Activated naive CD8-positive, alpha-beta T cell treated with anti-CD3 and anti-CD28 coated beads for 36 hours (primary cell): ENCODE measurements around the gene ANGPTL4. TPM values are rescaled to one million over a fixed set of nuclear protein-coding genes. Genes with fewer than 3 reads are reported as not detected.
"Not testable (repeated sequence)": the region's sequence is repeated elsewhere in the genome, so short reads cannot be mapped to it uniquely, and the experiment has no call there.

Experiments
- DNase-seq: peaks from one replicate; pipeline ENCODE4 v3.0.0; 2021
- H3K27ac Mint-ChIP-seq: one replicate; pipeline ENCODE4 v1.8.0; 2022; ENCODE audit warnings: mild to moderate bottlenecking, moderate library complexity, mixed read lengths
- H3K27me3 Mint-ChIP-seq: one replicate; pipeline ENCODE4 v1.8.0; 2022; ENCODE audit warnings: mild to moderate bottlenecking, mixed read lengths
- H3K36me3 Mint-ChIP-seq: one replicate; pipeline ENCODE4 v1.8.0; 2021; ENCODE audit warnings: mild to moderate bottlenecking, mixed read lengths
- H3K4me1 Mint-ChIP-seq: one replicate; pipeline ENCODE4 v1.8.0; 2021; ENCODE audit warnings: mixed read lengths
- H3K4me3 Mint-ChIP-seq: one replicate; pipeline ENCODE4 v1.8.0; 2022; ENCODE audit warnings: mild to moderate bottlenecking, moderate library complexity, mixed read lengths
- H3K9me3 Mint-ChIP-seq: one replicate; pipeline ENCODE4 v1.8.0; 2022; ENCODE audit warnings: mixed read lengths
- total RNA-seq, 2 experiments: library from RNA; stranded (reverse); gene quantifications; one replicate each; pipeline ENCODE4 v1.2.3, GENCODE V29; 2021

Gene ANGPTL4
- total RNA-seq, 2 experiments from 2014 or later, result 1.9 to 2.1 TPM

GRCh38 chr19:8329996-8330395, 34.0 kb upstream of the ANGPTL4 start:
- no peak for DNase-seq
- Mint-ChIP-seq H3K27me3 (peaks cover 12% of the 10 kb centered on the region), H3K36me3 (no peaks in the 10 kb centered on the region), H3K27ac (no peak overlapping the region), H3K9me3 (no peaks in the 10 kb centered on the region), H3K4me3 (no peak overlapping the region), H3K4me1 (peaks cover 4% of the 10 kb centered on the region)

GRCh38 chr19:8331263-8331845, 32.6 kb upstream of the ANGPTL4 start:
- peaks cover 2% of the 10 kb centered on the region for H3K4me1 Mint-ChIP-seq
- peaks cover 20% of the 10 kb centered on the region for H3K27me3 Mint-ChIP-seq
- H3K4me3 Mint-ChIP-seq, result no peak overlapping the region
- H3K9me3 Mint-ChIP-seq, result no peaks in the 10 kb centered on the region
- no peak for DNase-seq
- no peak overlapping the region for H3K27ac Mint-ChIP-seq
- no peaks in the 10 kb centered on the region for H3K36me3 Mint-ChIP-seq

GRCh38 chr19:8332976-8333766, 30.8 kb upstream of the ANGPTL4 start:
- Mint-ChIP-seq H3K36me3 (no peaks in the 10 kb centered on the region), H3K27me3 (peaks cover 37% of the 10 kb centered on the region), H3K4me3 (no peak overlapping the region), H3K9me3 (no peaks in the 10 kb centered on the region), H3K4me1 (peaks cover 4% of the 10 kb centered on the region), H3K27ac (no peak overlapping the region)
- DNase-seq, result no peak

DNA sequence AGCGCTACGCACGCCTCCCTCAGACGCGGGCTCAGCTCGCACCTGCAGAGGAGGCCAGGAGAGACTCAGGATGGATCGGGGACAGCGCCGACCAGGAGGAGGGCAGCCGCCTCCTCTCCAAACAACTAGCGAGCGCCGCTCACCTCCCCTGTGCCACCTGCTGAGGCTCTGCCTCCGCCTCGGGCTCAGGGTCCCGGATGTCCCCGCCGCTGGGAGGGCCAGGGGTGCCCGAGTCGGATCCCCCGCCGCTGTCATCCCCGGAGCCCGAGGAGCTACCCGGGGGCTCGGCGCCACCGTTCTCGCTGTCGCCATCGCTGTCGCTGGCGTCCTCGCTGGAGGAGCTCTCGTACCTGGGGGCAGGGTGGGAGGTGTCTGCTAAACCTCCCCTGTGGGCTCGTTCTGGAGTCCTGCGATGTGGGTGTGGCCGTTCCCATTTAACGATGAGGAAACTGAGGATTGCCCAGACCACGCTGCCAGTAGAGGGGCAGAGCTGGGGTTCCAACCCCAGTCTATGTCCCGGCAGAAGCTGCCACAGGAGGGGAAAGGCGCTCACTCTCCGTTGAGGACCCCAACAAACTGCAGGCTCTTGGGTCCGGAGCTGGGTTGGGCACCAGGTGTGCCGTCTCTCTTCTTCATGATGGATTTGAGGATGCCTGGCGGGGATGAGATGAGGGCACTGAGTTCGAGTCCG, 30.0 kb upstream of the ANGPTL4 start:
- Mint-ChIP-seq H3K27ac (no peak overlapping the region), H3K27me3 (peaks cover 42% of the 10 kb centered on the region), H3K4me1 (peaks cover 4% of the 10 kb centered on the region), H3K36me3 (no peaks in the 10 kb centered on the region), H3K4me3 (no peak overlapping the region), H3K9me3 (no peaks in the 10 kb centered on the region)
- DNase-seq, result no peak

DNA sequence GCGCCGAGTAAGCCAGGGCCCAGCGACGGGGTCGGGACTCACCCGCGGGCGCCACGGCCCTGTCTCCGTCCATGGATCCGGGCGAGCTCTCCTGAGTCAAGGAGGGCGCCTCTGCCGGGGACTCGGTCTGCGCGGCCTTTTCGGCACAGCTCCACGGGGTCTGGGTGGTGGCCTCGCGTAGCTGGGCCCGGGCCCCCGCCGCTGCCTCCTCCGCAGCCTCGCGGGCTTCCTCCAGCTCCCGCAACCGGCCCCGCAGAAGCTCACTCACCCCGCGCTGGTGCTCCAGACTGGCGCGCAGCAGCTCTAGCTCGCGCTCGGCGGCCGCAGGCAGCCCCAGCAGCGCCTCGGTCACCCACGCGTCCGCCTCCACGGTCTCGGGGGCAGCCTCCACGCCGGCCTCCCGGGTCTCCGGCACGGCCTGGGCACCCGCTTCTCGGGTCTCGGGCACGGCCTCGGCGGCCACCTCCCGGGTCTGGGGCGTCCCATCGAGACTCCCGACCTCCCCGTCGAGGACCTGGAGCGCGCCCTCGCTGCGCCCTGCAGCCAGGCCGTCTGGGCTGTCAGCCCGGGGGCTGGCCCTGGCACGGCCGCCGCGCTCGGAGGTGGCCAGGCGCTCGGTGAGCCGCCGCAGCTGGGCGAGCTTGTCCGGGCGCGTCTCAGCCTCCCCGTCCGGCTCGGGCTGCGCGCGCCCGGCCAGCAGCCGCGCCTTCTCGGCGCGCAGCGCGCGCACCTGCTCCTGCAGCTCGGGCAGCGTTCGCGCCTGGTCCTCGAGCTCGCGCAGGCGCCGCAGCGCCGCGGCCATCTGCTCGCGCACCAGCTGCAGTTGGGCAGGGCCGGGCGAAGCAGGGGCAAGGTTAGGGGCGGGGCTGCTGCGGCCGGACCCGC, 29.3 kb upstream of the ANGPTL4 start:
- H3K27me3 Mint-ChIP-seq, result peaks cover 45% of the 10 kb centered on the region
- H3K4me1 Mint-ChIP-seq, result peaks cover 4% of the 10 kb centered on the region
- H3K9me3 Mint-ChIP-seq, result no peaks in the 10 kb centered on the region
- no peak overlapping the region for H3K4me3 Mint-ChIP-seq
- DNase-seq, result peak; percentile 73
- no peak overlapping the region for H3K27ac Mint-ChIP-seq
- no peaks in the 10 kb centered on the region for H3K36me3 Mint-ChIP-seq

DNA sequence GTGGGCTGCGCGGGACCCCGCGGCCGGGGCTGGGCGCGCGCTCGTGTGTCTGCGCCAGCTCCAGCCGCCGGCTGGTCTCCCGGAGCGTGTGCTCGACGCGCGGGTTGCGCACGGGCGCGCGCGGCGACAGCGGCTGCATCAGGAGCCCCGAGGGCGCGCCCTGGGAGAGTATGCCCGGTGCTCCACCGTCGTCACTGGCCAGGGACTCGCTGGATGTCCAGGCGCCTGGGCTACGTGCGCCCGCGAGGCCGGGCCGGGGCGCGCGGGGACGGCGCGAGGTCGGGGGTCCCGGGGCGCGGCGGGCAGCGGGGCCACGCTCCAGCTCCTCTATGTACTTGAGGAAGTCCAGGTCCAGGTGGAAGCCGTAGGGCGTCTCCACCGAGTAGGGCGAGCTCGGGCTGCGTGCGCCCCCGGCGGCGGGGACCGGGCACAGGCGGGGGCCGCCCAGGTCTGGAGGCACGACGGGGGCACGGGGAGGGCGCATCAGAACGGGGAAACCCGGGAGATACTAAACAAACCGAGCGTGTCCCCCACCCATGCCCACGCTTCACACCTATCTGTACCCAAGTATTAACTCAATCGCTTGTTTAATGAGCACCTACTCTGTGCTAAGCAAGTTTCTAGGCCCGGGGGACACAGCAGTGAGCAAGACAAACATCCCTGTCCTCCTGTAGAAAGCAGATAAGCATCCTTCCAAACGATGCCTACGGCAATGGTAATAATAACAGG, 28.4 kb upstream of the ANGPTL4 start:
- Mint-ChIP-seq H3K4me1 (peaks cover 5% of the 10 kb centered on the region), H3K36me3 (no peaks in the 10 kb centered on the region), H3K27me3 (peaks cover 49% of the 10 kb centered on the region), H3K4me3 (peak overlapping the region; percentile 40), H3K9me3 (no peaks in the 10 kb centered on the region), H3K27ac (no peak overlapping the region)
- DNase-seq, result peak; percentile 60

DNA sequence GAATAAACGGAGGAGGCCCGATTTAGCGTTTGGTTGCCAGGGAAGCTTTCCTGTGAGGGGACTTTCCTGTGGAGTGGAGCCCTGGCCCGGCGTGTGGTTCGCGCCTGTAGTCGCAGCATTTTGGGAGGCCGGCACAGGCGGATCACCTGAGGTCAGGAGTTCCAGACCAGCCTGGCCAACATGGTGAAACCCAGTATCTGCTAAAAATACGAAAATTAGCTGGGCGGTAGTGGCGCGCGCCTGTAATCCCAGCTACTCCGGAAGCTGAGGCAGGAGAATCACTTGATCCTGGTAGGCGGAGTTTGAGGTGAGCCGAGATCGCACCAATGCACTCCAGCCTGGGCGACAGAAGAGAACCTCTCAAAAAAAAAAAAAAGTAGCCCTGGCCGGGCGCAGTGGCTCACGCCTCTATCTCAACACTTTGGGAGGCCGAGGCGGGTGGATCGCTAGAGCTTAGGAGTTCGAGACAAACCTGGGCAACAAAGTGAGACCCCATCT, 27.8 kb upstream of the ANGPTL4 start:
- Mint-ChIP-seq H3K9me3 (no peaks in the 10 kb centered on the region), H3K36me3 (no peaks in the 10 kb centered on the region), H3K4me3 (peak overlapping the region; percentile 40), H3K27me3 (peaks cover 55% of the 10 kb centered on the region), H3K4me1 (peaks cover 7% of the 10 kb centered on the region), H3K27ac (no peak overlapping the region)
- DNase-seq, result no peak

DNA sequence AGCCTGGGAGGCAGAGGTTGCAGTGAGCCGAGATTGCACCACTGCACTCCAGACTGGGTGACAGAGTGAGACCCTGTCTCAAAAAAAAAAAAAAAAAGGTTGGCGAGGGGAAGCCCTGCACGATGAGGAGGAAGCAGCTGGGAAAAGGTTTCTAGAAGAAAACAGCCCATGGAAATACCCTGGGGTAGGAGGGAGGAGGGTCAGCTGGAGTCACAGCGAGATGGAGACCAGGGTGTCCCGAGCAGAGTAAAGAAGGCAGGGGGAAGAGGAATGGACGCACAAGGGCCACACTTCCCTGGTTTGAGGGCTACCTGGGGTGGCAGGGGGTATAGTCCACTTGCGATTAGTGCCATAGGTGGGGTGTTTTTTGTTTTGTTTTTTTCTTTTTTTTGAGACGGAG, 27.3 kb upstream of the ANGPTL4 start:
- DNase-seq, result no peak
- Mint-ChIP-seq H3K4me1 (peaks cover 8% of the 10 kb centered on the region), H3K9me3 (no peaks in the 10 kb centered on the region), H3K27me3 (peaks cover 56% of the 10 kb centered on the region), H3K4me3 (no peak overlapping the region), H3K36me3 (no peaks in the 10 kb centered on the region), H3K27ac (no peak overlapping the region)

DNA sequence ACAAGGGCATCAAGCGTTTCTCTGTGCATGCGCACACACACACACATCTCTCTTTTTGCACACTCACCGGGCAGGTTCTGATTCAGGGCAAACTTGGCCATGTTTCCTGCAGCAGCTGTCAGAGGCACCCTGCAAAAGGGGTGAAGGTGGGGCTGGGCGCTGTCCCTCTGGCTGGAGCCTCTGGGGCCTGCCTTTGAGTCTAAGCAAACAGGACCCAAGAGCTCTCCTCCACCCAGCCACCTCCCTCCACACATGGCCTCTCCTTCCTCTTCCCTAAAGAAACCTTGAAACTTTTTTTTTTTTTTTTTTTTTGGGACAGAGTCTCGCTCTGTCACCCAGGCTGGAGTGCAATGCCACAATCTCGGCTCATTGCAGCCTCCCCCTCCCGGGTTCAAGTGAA, 26.2 kb upstream of the ANGPTL4 start:
- Mint-ChIP-seq H3K27me3 (peaks cover 56% of the 10 kb centered on the region), H3K36me3 (no peaks in the 10 kb centered on the region), H3K9me3 (no peaks in the 10 kb centered on the region), H3K4me1 (peaks cover 11% of the 10 kb centered on the region), H3K27ac (no peak overlapping the region), H3K4me3 (no peak overlapping the region)
- DNase-seq, result no peak

DNA sequence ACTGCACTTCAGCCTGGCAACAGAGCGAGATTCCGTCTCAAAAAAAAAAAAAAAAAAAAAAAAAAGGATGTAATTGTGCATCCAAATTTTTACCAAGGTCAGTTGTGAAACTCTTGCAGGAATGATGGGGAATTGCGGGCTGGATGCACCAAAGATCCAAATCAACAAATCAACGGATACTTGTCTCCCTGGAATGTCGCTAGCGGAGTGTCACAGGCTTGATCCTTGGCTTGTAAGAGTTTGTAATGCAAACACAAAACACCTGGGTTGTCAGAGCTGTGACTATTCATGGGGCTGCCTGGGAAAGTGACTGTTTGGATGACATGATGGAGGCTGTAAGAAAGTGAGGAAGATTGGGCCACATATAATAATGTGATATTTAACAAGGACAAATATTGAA, 25.1 kb upstream of the ANGPTL4 start:
- no peaks in the 10 kb centered on the region for H3K9me3 Mint-ChIP-seq
- peaks cover 50% of the 10 kb centered on the region for H3K27me3 Mint-ChIP-seq
- no peak overlapping the region for H3K4me3 Mint-ChIP-seq
- H3K27ac Mint-ChIP-seq, result no peak overlapping the region
- no peaks in the 10 kb centered on the region for H3K36me3 Mint-ChIP-seq
- DNase-seq, result no peak
- peaks cover 13% of the 10 kb centered on the region for H3K4me1 Mint-ChIP-seq

DNA sequence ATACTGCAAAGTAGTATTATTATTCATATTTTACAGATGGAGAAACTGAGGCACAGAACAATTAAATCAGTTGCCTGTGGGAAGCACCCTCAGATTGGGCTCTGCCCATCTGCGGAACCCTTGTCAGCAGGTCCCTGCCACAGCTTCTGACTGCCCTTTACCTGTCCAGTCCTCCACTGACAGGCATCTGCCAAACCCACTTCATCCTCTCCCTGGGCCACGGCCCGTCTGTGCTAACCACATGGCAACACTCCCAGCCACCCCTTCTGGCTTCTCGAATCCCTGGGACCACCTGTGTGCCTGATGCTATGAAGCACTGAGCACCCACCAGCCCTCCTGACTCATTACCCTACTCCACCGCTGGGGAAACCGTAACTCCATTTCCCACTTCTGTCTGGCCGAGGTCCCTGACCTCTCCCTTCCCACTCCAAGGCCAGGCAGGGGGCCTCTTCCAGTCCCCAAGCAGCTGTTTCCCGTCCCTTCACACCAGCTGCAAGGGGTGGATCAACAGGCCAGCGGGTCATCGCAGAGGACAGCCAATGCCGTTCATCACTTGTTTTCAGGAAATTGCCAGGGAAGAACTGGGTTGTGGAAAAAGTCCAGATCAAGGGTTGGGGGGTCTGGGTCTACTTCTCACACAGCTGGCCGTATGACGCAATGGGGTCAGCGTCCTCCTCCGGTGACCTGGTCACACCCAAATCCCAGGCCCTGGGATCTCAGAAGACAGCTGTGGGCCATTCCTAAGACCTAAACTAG, 23.4 kb upstream of the ANGPTL4 start:
- no peak overlapping the region for H3K27ac Mint-ChIP-seq
- no peaks in the 10 kb centered on the region for H3K9me3 Mint-ChIP-seq
- no peak overlapping the region for H3K4me3 Mint-ChIP-seq
- H3K4me1 Mint-ChIP-seq, result peaks cover 11% of the 10 kb centered on the region
- H3K36me3 Mint-ChIP-seq, result no peaks in the 10 kb centered on the region
- DNase-seq, result no peak
- peaks cover 43% of the 10 kb centered on the region for H3K27me3 Mint-ChIP-seq

GRCh38 chr19:8341504-8341903, 22.5 kb upstream of the ANGPTL4 start:
- H3K36me3 Mint-ChIP-seq, H3K27ac Mint-ChIP-seq, DNase-seq, H3K9me3 Mint-ChIP-seq, H3K4me3 Mint-ChIP-seq: not testable (repeated sequence)
- H3K4me1 Mint-ChIP-seq, result peaks cover 10% of the 10 kb centered on the region
- peaks cover 34% of the 10 kb centered on the region for H3K27me3 Mint-ChIP-seq

DNA sequence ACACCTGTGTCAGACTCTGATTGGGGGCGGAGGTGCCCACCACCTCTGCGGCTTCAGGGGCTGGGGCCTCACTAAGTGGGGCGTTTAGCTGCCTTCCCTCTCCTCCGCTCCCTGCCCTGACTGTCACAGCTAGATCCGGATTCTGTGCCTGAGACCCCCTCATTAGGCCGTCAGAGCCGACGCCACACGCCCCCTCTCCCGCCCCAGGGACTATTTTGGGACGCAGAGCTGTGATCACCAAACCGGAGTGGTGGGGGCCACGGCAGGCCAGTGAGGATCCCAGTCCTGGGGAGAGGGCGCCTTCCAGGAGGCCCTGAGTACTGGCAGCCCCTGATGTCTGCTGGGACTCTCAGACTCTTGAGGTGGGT, 21.7 kb upstream of the ANGPTL4 start:
- peak overlapping the region; percentile 42 for H3K4me3 Mint-ChIP-seq
- DNase-seq, result no peak
- H3K9me3 Mint-ChIP-seq, result no peaks in the 10 kb centered on the region
- H3K36me3 Mint-ChIP-seq, result no peaks in the 10 kb centered on the region
- H3K27me3 Mint-ChIP-seq, result peaks cover 28% of the 10 kb centered on the region
- H3K27ac Mint-ChIP-seq, result no peak overlapping the region
- peaks cover 9% of the 10 kb centered on the region for H3K4me1 Mint-ChIP-seq
